K562 (cell line): ENCODE data around the gene AKR1D1. TPM values are rescaled to one million over a fixed set of nuclear protein-coding genes. Genes with fewer than 3 reads are reported as not detected.

ENCODE experiments used
- ATAC-seq: fragments of 200-7000 bp; cut with Tn5 transposase; 3 replicates; pipeline ENCODE4 v1.9.1; 2020; ENCODE audit warnings: moderate library complexity
- BruUV-seq: library from RNA; stranded (reverse); fragments of 400-500 nt; replicated peaks from 2 replicates; lab custom pipeline; 2021; lab: Mats Ljungman, UMichigan
- CTCF ChIA-PET: fragments of 300-600 bp; formaldehyde crosslinking; extraction: SDS; loops from one replicate; lab custom pipeline; 2021; ENCODE audit warnings: low intra/inter-chr PET ratio; lab: Yijun Ruan, JAX
- POLR2A ChIA-PET: fragments of 300-600, 350-650 bp; sonication (Branson Sonifier 250); formaldehyde crosslinking; extraction: SDS; loops from one replicate; lab custom pipeline; 2021; ENCODE audit warnings: antibody characterized with exemption, inconsistent platforms; lab: Yijun Ruan, JAX
- DNase-seq, 4 experiments: peaks; one replicate each; pipeline versions ENCODE4 v3.0.0 to v3.0.0-alpha.2; 2011 to 2018; ENCODE audit warnings: low spot score in 3 of 4, mixed read lengths in 3 of 4; ENCODE audit errors: extremely low read depth in 1 of 4
- FAIRE-seq: peaks from 2 replicates; lab custom pipeline; 2011; peaks lifted over from hg19 to GRCh38; lab: Jason Lieb, UNC
- H2AFZ ChIP-seq: 2 replicates; pipeline ENCODE4 v1.6.0; 2011; ENCODE audit warnings: low read depth, low read length, control low read depth, inconsistent platforms
- H3K27ac ChIP-seq: fragments of 200-600 bp; 3 replicates; pipeline ENCODE4 v1.8.0; 2011; ENCODE audit warnings: low read depth, mild to moderate bottlenecking, control low read depth, inconsistent platforms, low read length, moderate library complexity, mixed read lengths; ENCODE audit errors: extremely low read depth
- H3K27me3 ChIP-seq, 2 experiments: fragments of 300-600 bp in 1 of 2; 2 replicates in 1 of 2; 3 replicates in 1 of 2; pipeline versions ENCODE4 v1.6.0 to v1.8.0; 2011; ENCODE audit warnings: inconsistent platforms in 2 of 2, low read length in 2 of 2, mild to moderate bottlenecking in 1 of 2, mixed read lengths in 1 of 2, moderate library complexity in 1 of 2; ENCODE audit not compliant: control insufficient read depth in 2 of 2, insufficient read depth in 2 of 2
- H3K36me3 ChIP-seq: fragments of 300-600 bp; 3 replicates; pipeline ENCODE4 v1.8.0; 2011; ENCODE audit warnings: mild to moderate bottlenecking, low read length, inconsistent platforms; ENCODE audit not compliant: control insufficient read depth, insufficient read depth
- H3K4me1 ChIP-seq, 2 experiments: fragments of 200-600 bp in 1 of 2; replicated peaks in 1 of 2; 2 replicates in 1 of 2; 3 replicates in 1 of 2; pipeline versions ENCODE4 v1.5.1 to v1.8.0; 2011; ENCODE audit warnings: inconsistent platforms in 2 of 2, low read length in 2 of 2, mild to moderate bottlenecking in 1 of 2, mixed read lengths in 1 of 2, moderate library complexity in 1 of 2; ENCODE audit not compliant: control insufficient read depth in 2 of 2, insufficient read depth in 2 of 2
- H3K4me2 ChIP-seq: 2 replicates; pipeline ENCODE4 v1.6.1; 2011; ENCODE audit warnings: low read length, control low read depth, inconsistent platforms, mixed read lengths; ENCODE audit not compliant: insufficient read depth
- H3K4me3 ChIP-seq: fragments of 200-600 bp; sonication (generic), shearing (Covaris generic); 2 replicates; pipeline ENCODE4 v1.5.1; 2016; ENCODE audit warnings: control low read depth, inconsistent platforms
- H3K79me2 ChIP-seq: fragments of 200-600 bp; 3 replicates; pipeline ENCODE4 v1.8.0; 2011; ENCODE audit warnings: low read length, inconsistent platforms; ENCODE audit not compliant: control insufficient read depth, insufficient read depth
- H3K9ac ChIP-seq, 2 experiments: 2 replicates each; pipeline versions ENCODE4 v1.6.0 to v1.6.1; 2011; ENCODE audit warnings: low read depth in 2 of 2, low read length in 2 of 2, control low read depth in 1 of 2, inconsistent platforms in 1 of 2, mild to moderate bottlenecking in 1 of 2, mixed read lengths in 1 of 2; ENCODE audit not compliant: insufficient read depth in 1 of 2
- H3K9me1 ChIP-seq: one replicate; pipeline ENCODE4 v1.6.0; 2011; ENCODE audit warnings: inconsistent platforms, mild to moderate bottlenecking, low read length, moderate library complexity; ENCODE audit not compliant: control insufficient read depth, insufficient read depth
- H3K9me3 ChIP-seq: replicated peaks from 2 replicates; pipeline ENCODE4 v1.5.1; 2011; ENCODE audit warnings: low read depth, low read length, inconsistent platforms; ENCODE audit not compliant: control insufficient read depth, insufficient read depth
- H4K20me1 ChIP-seq: replicated peaks from 2 replicates; pipeline ENCODE4 v1.6.1; 2011; ENCODE audit warnings: low read length, inconsistent platforms, mixed read lengths; ENCODE audit not compliant: control insufficient read depth, insufficient read depth
- ARNT ChIP-seq, 2 experiments: fragments of 450-650 bp; IDR thresholded peaks; 2 replicates each; pipeline ENCODE4 v1.6.1; 2016; ENCODE audit warnings: mild to moderate bottlenecking in 1 of 2
- ASH1L ChIP-seq: fragments of 450-650 bp; IDR thresholded peaks from 2 replicates; pipeline ENCODE4 v1.6.1; 2018; ENCODE audit warnings: borderline replicate concordance, mild to moderate bottlenecking, low read depth; ENCODE audit not compliant: partially characterized antibody
- CC2D1A ChIP-seq: fragments of 450-650 bp; IDR thresholded peaks from 2 replicates; pipeline ENCODE4 v1.6.1; 2017; ENCODE audit warnings: mild to moderate bottlenecking
- HDGF ChIP-seq: fragments of 450-650 bp; IDR thresholded peaks from 2 replicates; pipeline ENCODE4 v1.6.1; 2016
- HMGN3 ChIP-seq: IDR thresholded peaks from 2 replicates; pipeline ENCODE4 v1.6.1; 2011; ENCODE audit warnings: borderline replicate concordance, low read depth, mild to moderate bottlenecking, mixed read lengths, low read length; ENCODE audit not compliant: insufficient read length; ENCODE audit errors: extremely low read depth
- HOXB6 ChIP-seq: fragments of 250-450 bp; sonication (Bioruptor Pico); IDR thresholded peaks from 2 replicates; pipeline ENCODE4 v1.5.1; 2022; ENCODE audit warnings: mild to moderate bottlenecking, borderline replicate concordance
- MXD1 ChIP-seq: fragments of 250-450 bp; sonication (Bioruptor Pico); IDR thresholded peaks from 2 replicates; pipeline ENCODE4 v1.8.0; 2021; ENCODE audit warnings: borderline replicate concordance, mild to moderate bottlenecking, moderate library complexity; ENCODE audit not compliant: poor library complexity, severe bottlenecking
- SMARCB1 ChIP-seq: IDR thresholded peaks from 2 replicates; pipeline ENCODE4 v1.6.1; 2011; ENCODE audit warnings: improper control_type of control experiment, low read depth; ENCODE audit not compliant: insufficient read length
- TFAP4 ChIP-seq: sonication (generic); formaldehyde crosslinking; IDR thresholded peaks from 2 replicates; pipeline ENCODE4 v1.8.0; 2022; ENCODE audit warnings: missing genetic modification reagents, mild to moderate bottlenecking, moderate library complexity, borderline replicate concordance
- ZNF431 ChIP-seq: sonication (generic); formaldehyde crosslinking; IDR thresholded peaks from 2 replicates; pipeline ENCODE4 v1.8.0; 2022; ENCODE audit warnings: mild to moderate bottlenecking, missing genetic modification reagents
- ZNF76 ChIP-seq: fragments of 250-450 bp; sonication (Bioruptor Pico); IDR thresholded peaks from 2 replicates; pipeline ENCODE4 v1.4.0; 2020; ENCODE audit warnings: mild to moderate bottlenecking, moderate library complexity, borderline replicate concordance
- WGBS: fragments of 100-300 bp; shearing (Covaris generic); methylation state at CpG from one replicate; pipeline ENCODE4 v1.1.6; 2016; ENCODE audit warnings: low coverage, mixed read lengths; ENCODE audit not compliant: insufficient coverage; ENCODE audit errors: missing lambda C conversion rate; 5-methylcytosine and 5-hydroxymethylcytosine counted together
- in situ Hi-C: fragments of 300-500 bp; cut with MboI; formaldehyde crosslinking; loops from 4 replicates; pipeline ENCODE4 v1.15.0; 2018; ENCODE audit warnings: inconsistent platforms, mixed read lengths
- intact Hi-C: fragments of 100-400 bp; cut with micrococcal nuclease; formaldehyde crosslinking; loops from 2 replicates; pipeline ENCODE4 v1.14.2; 2022
- polyA plus RNA-seq, 8 experiments: library from polyadenylated mRNA; depleted of rRNA in 4 of 8; stranded (reverse) in 5 of 8; unstranded in 3 of 8; fragments of >200 nt; fragmentation: Nextera tagmentation in 2 of 8; fragmentation: Illumina TruSeq in 1 of 8; extraction: Ambion mirVana in 2 of 8; extraction: Trizol in 1 of 8; gene quantifications; 2 replicates each; pipeline versions ENCODE4 v1.2.1 to v1.2.3, GENCODE V29; 2011 to 2014; ENCODE audit warnings: inconsistent platforms in 1 of 8, missing spikeins in 1 of 8
- total RNA-seq, 7 experiments: library from RNA; depleted of rRNA in 6 of 7; stranded (reverse); fragments of >200 nt in 6 of 7; fragmentation: Illumina TruSeq in 2 of 7; extraction: Trizol in 2 of 7; gene quantifications; 2 replicates each; pipeline versions ENCODE4 v1.2.1 to v1.2.3, GENCODE V29; 2011 to 2021; ENCODE audit warnings: low replicate concordance in 1 of 7
- TF ChIP-seq, protein P1 (sequence below): fragments of 450-650 bp; IDR thresholded peaks from 2 replicates; pipeline ENCODE4 v1.6.1; 2014; ENCODE audit warnings: low read depth, mild to moderate bottlenecking, moderate library complexity, borderline replicate concordance

The AKR1D1 gene
- total and polyA plus RNA-seq, 9 of the 15 experiments (the other 6 are each of a cell fraction or from before 2014, with no cell fraction given), result not detected

- 6% methylated on average over 6 of the region's 6 CpGs for WGBS
- ChIA-PET CTCF (interaction anchor here (0.7 kb wide), 1 partner anchor 23 kb away, joined by 3 read pairs; no protein-coding TSS in a partner anchor), POLR2A (interaction anchor here (0.6 kb wide), 1 partner anchor 11 kb away, joined by 3 read pairs; no protein-coding TSS in a partner anchor)
- H3K9me3 ChIP-seq, result no peaks in the 10 kb centered on the region
- H4K20me1 ChIP-seq, result no peaks in the 10 kb centered on the region
- no peak overlapping the region for H3K4me2 ChIP-seq
- DNase-seq, result no peak
- H3K27me3 ChIP-seq, result no peaks in the 10 kb centered on the region
- H3K79me2 ChIP-seq, result no peaks in the 10 kb centered on the region
- no TSS peak for BruUV-seq
- H3K9me1 ChIP-seq, result no peaks in the 10 kb centered on the region
- no peak for FAIRE-seq
- H3K36me3 ChIP-seq, result no peaks in the 10 kb centered on the region
- no peaks in the 10 kb centered on the region for H3K4me1 ChIP-seq
- no peak overlapping the region for H2AFZ ChIP-seq
- H3K4me3 ChIP-seq, result no peak overlapping the region
- in situ Hi-C loops (no loop called here), intact Hi-C loops (no loop called here)
- no peak for ATAC-seq
- H3K9ac ChIP-seq, result no peak overlapping the region
- no peak overlapping the region for H3K27ac ChIP-seq
- TF ChIP-seq ARNT (IDR thresholded peaks at IDR 0.05) (no peak), SMARCB1 (no peak), ZNF431 (no peak), ASH1L (no peak), HOXB6 (no peak), ZNF76 (CRISPR knock-in tag) (no peak), MXD1 (no peak), TFAP4 (CRISPR knock-in tag) (no peak), HMGN3 (no peak), HDGF (no peak), CC2D1A (no peak)
- TF ChIP-seq, protein P1, sequence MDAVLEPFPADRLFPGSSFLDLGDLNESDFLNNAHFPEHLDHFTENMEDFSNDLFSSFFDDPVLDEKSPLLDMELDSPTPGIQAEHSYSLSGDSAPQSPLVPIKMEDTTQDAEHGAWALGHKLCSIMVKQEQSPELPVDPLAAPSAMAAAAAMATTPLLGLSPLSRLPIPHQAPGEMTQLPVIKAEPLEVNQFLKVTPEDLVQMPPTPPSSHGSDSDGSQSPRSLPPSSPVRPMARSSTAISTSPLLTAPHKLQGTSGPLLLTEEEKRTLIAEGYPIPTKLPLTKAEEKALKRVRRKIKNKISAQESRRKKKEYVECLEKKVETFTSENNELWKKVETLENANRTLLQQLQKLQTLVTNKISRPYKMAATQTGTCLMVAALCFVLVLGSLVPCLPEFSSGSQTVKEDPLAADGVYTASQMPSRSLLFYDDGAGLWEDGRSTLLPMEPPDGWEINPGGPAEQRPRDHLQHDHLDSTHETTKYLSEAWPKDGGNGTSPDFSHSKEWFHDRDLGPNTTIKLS, result no peak
These were observed 82.7 kb downstream of the AKR1D1 start for GRCh38 chr7:138158739-138159528.
